SK-N-SH (cell line): ENCODE data around the gene RHOT2. TPM values are rescaled to one million over a fixed set of nuclear protein-coding genes. Genes with fewer than 3 reads are reported as not detected.

Experiments used
- CTCF ChIA-PET: fragments of 300-600, 350-600 bp; formaldehyde crosslinking; extraction: SDS; loops from one replicate; lab custom pipeline; 2021; lab: Yijun Ruan, JAX
- POLR2A ChIA-PET: fragments of 350-600 bp; sonication (Branson Sonifier 250); formaldehyde crosslinking; extraction: SDS; loops from one replicate; lab custom pipeline; 2020; ENCODE audit warnings: antibody characterized with exemption, inconsistent platforms; lab: Yijun Ruan, JAX
- DNase-seq: peaks from one replicate; pipeline ENCODE4 v3.0.0; 2012
- H2AFZ ChIP-seq: fragments of 200-600 bp; sonication (generic); 2 replicates; pipeline ENCODE4 v1.8.1; 2016; ENCODE audit warnings: antibody characterized with exemption, mild to moderate bottlenecking, low read depth
- H3F3A ChIP-seq: fragments of 200-600 bp; sonication (generic); replicated peaks from 2 replicates; pipeline ENCODE3; 2016; ENCODE audit warnings: antibody characterized with exemption, mild to moderate bottlenecking; ENCODE audit not compliant: insufficient read depth
- H3K27ac ChIP-seq, 2 experiments: fragments of 200-500 bp in 1 of 2; fragments of 200-600 bp in 1 of 2; sonication (Bioruptor generic) in 1 of 2; sonication (generic), shearing (Covaris generic) in 1 of 2; 2 replicates each; pipeline versions ENCODE4 v1.5.1 to v1.6.1; 2014 to 2016; ENCODE audit warnings: low read depth in 2 of 2, inconsistent platforms in 1 of 2, low read length in 1 of 2, mild to moderate bottlenecking in 1 of 2, mixed read lengths in 1 of 2
- H3K27me3 ChIP-seq: fragments of 200-600 bp; sonication (generic), shearing (Covaris generic); 2 replicates; pipeline ENCODE4 v1.6.1; 2016; ENCODE audit warnings: mixed run types; ENCODE audit not compliant: insufficient read depth
- H3K36me3 ChIP-seq, 2 experiments: fragments of 200-500 bp in 1 of 2; fragments of 200-600 bp in 1 of 2; sonication (Bioruptor generic) in 1 of 2; sonication (generic) in 1 of 2; replicated peaks in 1 of 2; 2 replicates each; pipeline versions ENCODE3 to v1.5.1; 2014 to 2016; ENCODE audit warnings: low read length in 1 of 2, mild to moderate bottlenecking in 1 of 2; ENCODE audit not compliant: insufficient read depth in 2 of 2, control insufficient read depth in 1 of 2
- H3K4me1 ChIP-seq, 2 experiments: fragments of 200-500 bp in 1 of 2; fragments of 200-600 bp in 1 of 2; sonication (Bioruptor generic) in 1 of 2; sonication (generic), shearing (Covaris generic) in 1 of 2; 2 replicates each; pipeline versions ENCODE4 v1.5.1 to v1.6.1; 2014 to 2016; ENCODE audit warnings: low read depth in 1 of 2, low read length in 1 of 2, mixed run types in 1 of 2; ENCODE audit not compliant: insufficient read depth in 2 of 2, control insufficient read depth in 1 of 2
- H3K4me2 ChIP-seq: fragments of 200-600 bp; sonication (generic), shearing (Covaris generic); 2 replicates; pipeline ENCODE4 v1.6.1; 2017; ENCODE audit warnings: mixed run types
- H3K4me3 ChIP-seq, 2 experiments: fragments of 200-500 bp in 1 of 2; fragments of 200-600 bp in 1 of 2; sonication (Bioruptor generic) in 1 of 2; sonication (generic), shearing (Covaris generic) in 1 of 2; 2 replicates each; pipeline versions ENCODE4 v1.5.1 to v1.8.1; 2014 to 2016; ENCODE audit warnings: low read depth in 2 of 2, inconsistent platforms in 1 of 2, low read length in 1 of 2, mild to moderate bottlenecking in 1 of 2, mixed read lengths in 1 of 2, moderate library complexity in 1 of 2
- H3K79me2 ChIP-seq: fragments of 200-600 bp; sonication (generic); 2 replicates; pipeline ENCODE4 v1.8.1; 2017; ENCODE audit warnings: mild to moderate bottlenecking; ENCODE audit not compliant: insufficient read depth
- H3K9ac ChIP-seq: fragments of 200-600 bp; sonication (generic); 2 replicates; pipeline ENCODE4 v1.6.1; 2017; ENCODE audit warnings: mixed run types
- H3K9me2 ChIP-seq: fragments of 200-600 bp; sonication (generic); 2 replicates; pipeline ENCODE4 v1.6.1; 2017; ENCODE audit warnings: mixed run types
- H3K9me3 ChIP-seq: fragments of 200-600 bp; sonication (generic); 2 replicates; pipeline ENCODE4 v1.6.1; 2017; ENCODE audit warnings: mixed run types, mild to moderate bottlenecking, moderate library complexity
- H4K20me1 ChIP-seq: fragments of 200-600 bp; sonication (generic); 2 replicates; pipeline ENCODE4 v1.6.1; 2017; ENCODE audit warnings: mild to moderate bottlenecking, mixed run types; ENCODE audit not compliant: insufficient read depth
- ELF1 ChIP-seq: IDR thresholded peaks from 2 replicates; pipeline ENCODE4 v1.4.0; 2012
- FOXJ3 ChIP-seq: sonication (generic); formaldehyde crosslinking; IDR thresholded peaks from 2 replicates; pipeline ENCODE4 v1.5.1; 2020; ENCODE audit warnings: mild to moderate bottlenecking, missing genetic modification reagents
- FOXM1 ChIP-seq: IDR thresholded peaks from 2 replicates; pipeline ENCODE4 v1.4.0; 2012; ENCODE audit warnings: low read depth, mild to moderate bottlenecking
- GATA2 ChIP-seq: sonication (generic); formaldehyde crosslinking; IDR thresholded peaks from 2 replicates; pipeline ENCODE4 v1.5.0; 2020; ENCODE audit warnings: mild to moderate bottlenecking, missing genetic modification reagents
- JUND ChIP-seq: IDR thresholded peaks from 2 replicates; pipeline ENCODE4 v1.4.0; 2012
- MEF2A ChIP-seq: IDR thresholded peaks from 2 replicates; pipeline ENCODE4 v1.4.0; 2012; ENCODE audit warnings: low read depth, borderline replicate concordance
- MXI1 ChIP-seq: IDR thresholded peaks from 2 replicates; pipeline ENCODE4 v1.6.1; 2012; ENCODE audit warnings: mild to moderate bottlenecking, low read depth, low read length, improper control_type of control experiment
- NRF1 ChIP-seq: IDR thresholded peaks from 2 replicates; pipeline ENCODE4 v1.6.1; 2012; ENCODE audit warnings: low read depth, mild to moderate bottlenecking, low read length
- RCOR1 ChIP-seq: fragments of 150-350 bp; IDR thresholded peaks from 2 replicates; pipeline ENCODE4 v1.6.1; 2017; ENCODE audit warnings: antibody characterized with exemption, low read length
- RFX5 ChIP-seq: IDR thresholded peaks from 2 replicates; pipeline ENCODE4 v1.6.1; 2012; ENCODE audit warnings: mild to moderate bottlenecking, improper control_type of control experiment, low read length
- RXRA ChIP-seq: IDR thresholded peaks from 2 replicates; pipeline ENCODE4 v1.4.0; 2012; ENCODE audit warnings: low read depth, mild to moderate bottlenecking, borderline replicate concordance
- SIN3A ChIP-seq: IDR thresholded peaks from 2 replicates; pipeline ENCODE4 v1.6.1; 2012; ENCODE audit warnings: low read depth, mild to moderate bottlenecking, low read length, moderate library complexity, borderline replicate concordance
- TAF1 ChIP-seq: IDR thresholded peaks from 2 replicates; pipeline ENCODE4 v1.6.1; 2012; ENCODE audit warnings: low read depth, mild to moderate bottlenecking, low read length, moderate library complexity, borderline replicate concordance
- TEAD4 ChIP-seq: IDR thresholded peaks from 2 replicates; pipeline ENCODE4 v1.4.0; 2012; ENCODE audit warnings: mild to moderate bottlenecking, borderline replicate concordance; ENCODE audit not compliant: insufficient read depth
- WGBS: methylation state at CpG from one replicate; pipeline ENCODE4 v1.1.6; 2017; ENCODE audit warnings: low lambda C conversion rate; 5-methylcytosine and 5-hydroxymethylcytosine counted together
- polyA plus RNA-seq, 3 experiments: library from polyadenylated mRNA; depleted of rRNA; stranded (reverse); fragments of >200 nt; gene quantifications; 2 replicates each; pipeline ENCODE4 v1.2.3, GENCODE V29; 2012
- TF ChIP-seq, protein P1 (sequence below): IDR thresholded peaks from 2 replicates; pipeline ENCODE4 v1.4.0; 2012; ENCODE audit warnings: low read depth
- TF ChIP-seq, protein P2 (sequence below): fragments of 150-350 bp; IDR thresholded peaks from 2 replicates; pipeline ENCODE4 v1.6.1; 2017; ENCODE audit warnings: antibody characterized with exemption, low read length, low read depth, borderline replicate concordance
- TF ChIP-seq, protein P3 (sequence below): IDR thresholded peaks from 2 replicates; pipeline ENCODE4; 2012

Gene RHOT2
- polyA plus RNA-seq, 1 of the 3 experiments (the other 2 are of a cell fraction), result 229 TPM

GRCh38 chr16:644556-644955 is 23.4 kb upstream of the RHOT2 start:
- no peak overlapping the region for H3K27ac ChIP-seq
- H3K27me3 ChIP-seq, result no peaks in the 10 kb centered on the region
- POLR2A ChIA-PET, result no interaction called here
- H3F3A ChIP-seq, result peaks cover 9% of the 10 kb centered on the region
- TF ChIP-seq SIN3A (no peak), FOXM1 (no peak), JUND (no peak), GATA2 (CRISPR knock-in tag) (no peak), RCOR1 (no peak), NRF1 (no peak), TEAD4 (no peak), ELF1 (no peak), RFX5 (no peak), TAF1 (no peak), MEF2A (no peak), RXRA (no peak), FOXJ3 (CRISPR knock-in tag) (no peak), MXI1 (no peak)
- TF ChIP-seq, protein P1, sequence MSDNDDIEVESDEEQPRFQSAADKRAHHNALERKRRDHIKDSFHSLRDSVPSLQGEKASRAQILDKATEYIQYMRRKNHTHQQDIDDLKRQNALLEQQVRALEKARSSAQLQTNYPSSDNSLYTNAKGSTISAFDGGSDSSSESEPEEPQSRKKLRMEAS, result no peak
- TF ChIP-seq, protein P2, sequence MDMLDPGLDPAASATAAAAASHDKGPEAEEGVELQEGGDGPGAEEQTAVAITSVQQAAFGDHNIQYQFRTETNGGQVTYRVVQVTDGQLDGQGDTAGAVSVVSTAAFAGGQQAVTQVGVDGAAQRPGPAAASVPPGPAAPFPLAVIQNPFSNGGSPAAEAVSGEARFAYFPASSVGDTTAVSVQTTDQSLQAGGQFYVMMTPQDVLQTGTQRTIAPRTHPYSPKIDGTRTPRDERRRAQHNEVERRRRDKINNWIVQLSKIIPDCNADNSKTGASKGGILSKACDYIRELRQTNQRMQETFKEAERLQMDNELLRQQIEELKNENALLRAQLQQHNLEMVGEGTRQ, result no peak
- TF ChIP-seq, protein P3, sequence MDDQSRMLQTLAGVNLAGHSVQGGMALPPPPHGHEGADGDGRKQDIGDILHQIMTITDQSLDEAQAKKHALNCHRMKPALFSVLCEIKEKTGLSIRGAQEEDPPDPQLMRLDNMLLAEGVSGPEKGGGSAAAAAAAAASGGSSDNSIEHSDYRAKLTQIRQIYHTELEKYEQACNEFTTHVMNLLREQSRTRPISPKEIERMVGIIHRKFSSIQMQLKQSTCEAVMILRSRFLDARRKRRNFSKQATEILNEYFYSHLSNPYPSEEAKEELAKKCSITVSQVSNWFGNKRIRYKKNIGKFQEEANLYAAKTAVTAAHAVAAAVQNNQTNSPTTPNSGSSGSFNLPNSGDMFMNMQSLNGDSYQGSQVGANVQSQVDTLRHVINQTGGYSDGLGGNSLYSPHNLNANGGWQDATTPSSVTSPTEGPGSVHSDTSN, result no peak
- H3K9me2 ChIP-seq, result no peaks in the 10 kb centered on the region
- H3K9me3 ChIP-seq, result no peaks in the 10 kb centered on the region
- H3K9ac ChIP-seq, result no peak overlapping the region
- H3K36me3 ChIP-seq, result no peaks in the 10 kb centered on the region
- no peaks in the 10 kb centered on the region for H4K20me1 ChIP-seq
- H2AFZ ChIP-seq, result no peak overlapping the region
- H3K79me2 ChIP-seq, result peaks cover 23% of the 10 kb centered on the region; the same call in 1 of the 2 replicates
- no peak for DNase-seq
- CTCF ChIA-PET, result no interaction called here
- no peak overlapping the region for H3K4me2 ChIP-seq
- WGBS, result 95% methylated on average over 12 of the region's 12 CpGs
- H3K4me3 ChIP-seq, result no peak overlapping the region
- H3K4me1 ChIP-seq, result peaks cover 10 to 30% of the 10 kb centered on the region in 2 experiments; a peak in 2 of 4 replicates
